ENCODE results near the gene RCSD1.

RCSD1 gene

GRCh38 chr1:167746988-167747655, 117.1 kb downstream of the RCSD1 start:
- DNase-seq: no peak
- ATAC-seq: no peak

- DNase-seq (no peak), ATAC-seq (no peak)
These were observed 118.0 kb downstream of the RCSD1 start for GRCh38 chr1:167747988-167748387.

GRCh38 chr1:167748906-167749305, 118.9 kb downstream of the RCSD1 start:
- no peak for ATAC-seq
- DNase-seq: no peak

- no peak for ATAC-seq
- DNase-seq: no peak
These were observed 119.7 kb downstream of the RCSD1 start for GRCh38 chr1:167749741-167750140.

GRCh38 chr1:167750641-167751040, 120.6 kb downstream of the RCSD1 start:
- ATAC-seq: no peak
- DNase-seq: no peak

GRCh38 chr1:167751676-167752075, 121.6 kb downstream of the RCSD1 start:
- ATAC-seq (no peak), DNase-seq (no peak)

GRCh38 chr1:167752219-167752985, 122.4 kb downstream of the RCSD1 start:
- peak; percentile 75 for ATAC-seq
- DNase-seq: no peak

- ATAC-seq (no peak), DNase-seq (no peak)
These were observed 125.6 kb downstream of the RCSD1 start for GRCh38 chr1:167755654-167756053.

Measured in stimulated activated naive CD8-positive, alpha-beta T cell treated with anti-CD3 and anti-CD28 coated beads, Interleukin-15, Interleukin-2, amounts not matched to agents 100 U/mL and 50 U/mL, for 24 hours (primary cell).